ENCODE data around the gene RPS6KC1. TPM values are rescaled to one million over a fixed set of nuclear protein-coding genes. Genes with fewer than 3 reads are reported as not detected.
"Not testable (repeated sequence)": the region's sequence is repeated elsewhere in the genome, so short reads cannot be mapped to it uniquely, and the experiment has no call there.

RPS6KC1 gene, protein sequence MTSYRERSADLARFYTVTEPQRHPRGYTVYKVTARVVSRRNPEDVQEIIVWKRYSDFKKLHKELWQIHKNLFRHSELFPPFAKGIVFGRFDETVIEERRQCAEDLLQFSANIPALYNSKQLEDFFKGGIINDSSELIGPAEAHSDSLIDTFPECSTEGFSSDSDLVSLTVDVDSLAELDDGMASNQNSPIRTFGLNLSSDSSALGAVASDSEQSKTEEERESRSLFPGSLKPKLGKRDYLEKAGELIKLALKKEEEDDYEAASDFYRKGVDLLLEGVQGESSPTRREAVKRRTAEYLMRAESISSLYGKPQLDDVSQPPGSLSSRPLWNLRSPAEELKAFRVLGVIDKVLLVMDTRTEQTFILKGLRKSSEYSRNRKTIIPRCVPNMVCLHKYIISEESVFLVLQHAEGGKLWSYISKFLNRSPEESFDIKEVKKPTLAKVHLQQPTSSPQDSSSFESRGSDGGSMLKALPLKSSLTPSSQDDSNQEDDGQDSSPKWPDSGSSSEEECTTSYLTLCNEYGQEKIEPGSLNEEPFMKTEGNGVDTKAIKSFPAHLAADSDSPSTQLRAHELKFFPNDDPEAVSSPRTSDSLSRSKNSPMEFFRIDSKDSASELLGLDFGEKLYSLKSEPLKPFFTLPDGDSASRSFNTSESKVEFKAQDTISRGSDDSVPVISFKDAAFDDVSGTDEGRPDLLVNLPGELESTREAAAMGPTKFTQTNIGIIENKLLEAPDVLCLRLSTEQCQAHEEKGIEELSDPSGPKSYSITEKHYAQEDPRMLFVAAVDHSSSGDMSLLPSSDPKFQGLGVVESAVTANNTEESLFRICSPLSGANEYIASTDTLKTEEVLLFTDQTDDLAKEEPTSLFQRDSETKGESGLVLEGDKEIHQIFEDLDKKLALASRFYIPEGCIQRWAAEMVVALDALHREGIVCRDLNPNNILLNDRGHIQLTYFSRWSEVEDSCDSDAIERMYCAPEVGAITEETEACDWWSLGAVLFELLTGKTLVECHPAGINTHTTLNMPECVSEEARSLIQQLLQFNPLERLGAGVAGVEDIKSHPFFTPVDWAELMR
- polyA plus RNA-seq (ENCODE audit: insufficient read depth in 1 of 5, insufficient read length in 5 of 5, low replicate concordance in 1 of 5), result 10 to 100 TPM; 18.4 to 27.8 (median 24.5) TPM
- long read RNA-seq, donor 1, partial matches to known transcripts, result 6 of 6 reads
- long read RNA-seq, donor 1, other reads (novel, unspliced or antisense), result 0 of 6 reads
- long read RNA-seq, donor 2, full-length matches to known transcripts, result 1 of 1 reads
- long read RNA-seq, donor 2, partial matches to known transcripts, result 0 of 1 reads
- long read RNA-seq, donor 2, other reads (novel, unspliced or antisense), result 0 of 1 reads
- long read RNA-seq, donor 3, full-length matches to known transcripts, result 2 of 2 reads
- long read RNA-seq, donor 3, partial matches to known transcripts, result 0 of 2 reads
- long read RNA-seq, donor 3, other reads (novel, unspliced or antisense), result 0 of 2 reads
- long read RNA-seq, donor 4, partial matches to known transcripts, result 5 of 5 reads
- long read RNA-seq, donor 4, other reads (novel, unspliced or antisense), result 0 of 5 reads
- long read RNA-seq, donor 5, full-length matches to known transcripts, result 1 of 1 reads
- long read RNA-seq, donor 5, partial matches to known transcripts, result 0 of 1 reads
- long read RNA-seq, donor 5, other reads (novel, unspliced or antisense), result 0 of 1 reads
- long read RNA-seq, donor 6, full-length matches to known transcripts, result 2 of 2 reads
- long read RNA-seq, donor 6, partial matches to known transcripts, result 0 of 2 reads
- long read RNA-seq, donor 6, other reads (novel, unspliced or antisense), result 0 of 2 reads
- long read RNA-seq, donor 7, full-length matches to known transcripts, result 1 of 6 reads
- long read RNA-seq, donor 7, partial matches to known transcripts, result 5 of 6 reads
- long read RNA-seq, donor 7, other reads (novel, unspliced or antisense), result 0 of 6 reads
- long read RNA-seq, donor 8, full-length matches to known transcripts, result 2 of 2 reads
- long read RNA-seq, donor 8, partial matches to known transcripts, result 0 of 2 reads
- long read RNA-seq, donor 8, other reads (novel, unspliced or antisense), result 0 of 2 reads

DNA sequence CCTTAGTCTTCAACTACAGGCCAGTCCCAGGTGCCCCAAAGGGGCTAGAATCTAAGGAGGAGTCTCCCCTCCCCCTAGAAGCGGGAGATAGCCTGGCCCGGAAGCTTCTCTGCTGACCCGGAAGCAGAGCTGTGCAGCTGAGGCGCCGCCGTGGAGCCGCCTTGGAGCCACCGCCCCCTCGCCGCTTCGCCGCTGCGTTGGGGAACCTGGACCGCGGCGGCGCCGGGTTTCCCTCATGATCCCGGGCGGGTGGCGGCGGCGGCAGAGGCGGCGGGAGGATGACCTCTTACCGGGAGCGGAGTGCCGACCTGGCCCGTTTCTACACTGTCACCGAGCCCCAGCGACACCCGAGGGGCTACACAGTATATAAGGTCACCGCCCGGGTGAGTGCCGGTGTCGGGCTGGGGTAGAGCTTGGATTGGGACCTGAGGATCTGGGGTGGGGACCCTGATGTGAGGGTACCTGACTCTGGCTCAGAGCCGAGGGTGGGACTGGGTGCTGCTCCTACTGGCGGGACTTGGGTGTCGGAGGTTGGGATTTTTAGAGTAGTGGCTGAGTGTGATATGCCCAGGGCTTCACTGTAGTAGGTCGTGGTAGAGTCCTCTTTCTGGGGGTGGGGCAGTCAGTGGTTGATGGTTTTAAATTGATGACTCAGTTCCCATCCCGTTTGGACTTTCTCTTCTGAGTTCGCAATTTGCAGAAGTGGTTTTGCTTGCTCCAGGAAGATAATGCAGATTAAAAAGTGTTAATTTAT is at the start of gene RPS6KC1:
Gene RPS6KC1 (plus strand): TSS at position 115 of the 754 bp plus-strand sequence. CDS start 164 bp downstream, at position 279.
- peak; percentile 65 to 72 for DNase-seq

DNA sequence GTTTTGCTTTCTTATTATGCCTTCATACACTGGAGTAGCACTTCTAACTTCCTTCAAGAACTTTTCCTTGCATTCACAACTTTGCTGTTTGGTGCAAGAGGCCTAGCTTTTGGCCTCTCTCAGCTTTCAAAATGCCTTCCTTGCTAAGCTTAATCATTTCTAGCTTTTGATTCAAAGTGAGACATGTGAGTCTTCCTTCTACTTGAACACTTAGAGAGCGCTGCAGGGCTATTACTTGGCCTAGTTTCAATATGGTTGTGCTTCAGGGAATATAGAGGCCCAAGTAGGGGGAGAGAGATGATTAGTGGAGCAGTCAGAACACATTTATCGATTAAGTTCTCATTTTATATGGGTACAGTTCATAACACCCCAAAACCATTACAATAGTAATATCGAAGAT is 47.8 kb upstream of the RPS6KC1 start:
- no peak for DNase-seq

DNA sequence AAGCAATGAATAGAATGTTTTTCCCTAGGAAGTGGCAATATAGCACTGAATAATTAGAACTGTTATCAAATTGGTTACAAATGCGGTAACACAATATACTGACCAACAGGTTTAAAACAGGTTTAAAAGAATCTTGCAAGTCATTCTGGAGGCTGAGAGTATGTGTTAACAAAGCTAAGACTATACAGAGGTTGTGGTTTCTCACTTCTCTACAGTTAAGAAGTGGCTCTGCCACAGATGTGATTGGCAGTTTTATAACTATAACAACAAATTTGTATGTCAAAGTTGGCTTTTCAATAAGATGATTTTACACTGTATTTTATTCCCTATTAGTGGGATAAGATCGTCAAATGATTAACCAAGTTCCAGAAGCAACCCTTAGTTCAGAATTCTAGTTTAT is 42.5 kb upstream of the RPS6KC1 start:
- no peak for DNase-seq

DNA sequence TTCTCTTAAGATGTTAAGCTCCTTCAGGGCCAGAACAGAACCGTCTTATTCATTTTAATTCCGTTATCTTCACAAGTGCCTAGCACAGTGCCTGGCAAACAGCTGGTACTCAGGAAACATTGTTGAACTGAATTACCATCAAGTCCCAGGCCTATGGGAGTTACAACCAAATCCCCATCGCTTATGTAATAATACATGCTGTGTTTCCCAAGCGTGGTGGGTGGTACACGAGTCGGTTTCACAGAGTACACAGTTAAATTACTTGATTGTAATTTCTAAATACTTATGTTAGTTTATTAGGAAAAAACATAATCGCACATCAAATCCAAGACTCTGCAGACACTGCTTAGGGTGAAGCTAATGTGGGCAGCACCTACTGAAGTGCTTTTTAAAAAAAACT is 36.4 kb upstream of the RPS6KC1 start:
- DNase-seq, result peak in 1 of 2 donors; percentile 1

DNA sequence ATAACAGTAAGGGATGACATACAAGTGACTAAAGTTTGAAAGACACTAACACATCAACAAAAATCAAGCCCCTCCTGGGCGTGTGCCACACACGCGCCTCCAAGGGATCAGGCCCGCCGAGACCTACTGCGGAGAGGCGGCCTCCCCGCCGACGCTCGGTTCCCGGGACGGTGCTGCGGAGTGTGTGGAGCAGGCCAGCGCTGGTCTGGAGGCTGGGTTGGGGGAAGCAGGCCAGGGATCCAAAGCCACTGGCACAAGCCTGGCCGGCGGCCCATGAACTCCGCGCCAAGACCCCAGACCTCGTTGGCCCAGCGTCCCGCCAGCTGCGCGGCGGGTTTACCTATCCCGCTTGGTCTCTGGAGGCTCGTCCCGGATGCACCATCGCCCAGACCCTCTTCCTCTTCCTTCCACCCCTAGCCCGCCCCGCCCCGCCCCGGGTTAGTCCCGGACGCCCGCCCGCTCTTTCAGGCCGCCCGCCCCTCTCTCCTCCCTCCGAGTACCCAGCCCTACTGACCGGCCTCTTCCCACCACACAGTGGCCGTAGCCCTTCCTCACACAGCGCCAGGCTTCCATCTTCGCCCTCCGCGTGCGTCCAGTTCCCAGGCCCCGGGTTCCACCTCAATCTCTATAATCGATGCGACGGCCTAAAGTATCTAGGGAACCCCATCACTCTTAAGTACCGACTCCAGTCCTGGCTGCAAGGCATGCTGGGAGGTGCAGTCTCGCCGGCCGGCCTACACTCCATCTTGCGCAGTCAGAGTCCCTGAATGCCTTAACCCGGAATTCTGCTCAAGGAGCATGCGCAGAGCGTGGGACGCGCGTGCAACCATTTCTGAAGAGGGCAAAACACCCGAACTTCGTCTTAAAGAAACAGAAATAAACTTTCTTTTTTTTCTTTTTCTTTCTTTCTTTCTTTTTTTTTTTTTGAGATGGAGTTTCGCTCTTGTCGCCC is 35.7 kb upstream of the RPS6KC1 start, which contains the start of gene ANGEL2:
Gene ANGEL2 (minus strand): TSS at position 769 of the 952 bp plus-strand sequence. CDS start 196 bp downstream, at position 573.
- peak; percentile 96 for DNase-seq

DNA sequence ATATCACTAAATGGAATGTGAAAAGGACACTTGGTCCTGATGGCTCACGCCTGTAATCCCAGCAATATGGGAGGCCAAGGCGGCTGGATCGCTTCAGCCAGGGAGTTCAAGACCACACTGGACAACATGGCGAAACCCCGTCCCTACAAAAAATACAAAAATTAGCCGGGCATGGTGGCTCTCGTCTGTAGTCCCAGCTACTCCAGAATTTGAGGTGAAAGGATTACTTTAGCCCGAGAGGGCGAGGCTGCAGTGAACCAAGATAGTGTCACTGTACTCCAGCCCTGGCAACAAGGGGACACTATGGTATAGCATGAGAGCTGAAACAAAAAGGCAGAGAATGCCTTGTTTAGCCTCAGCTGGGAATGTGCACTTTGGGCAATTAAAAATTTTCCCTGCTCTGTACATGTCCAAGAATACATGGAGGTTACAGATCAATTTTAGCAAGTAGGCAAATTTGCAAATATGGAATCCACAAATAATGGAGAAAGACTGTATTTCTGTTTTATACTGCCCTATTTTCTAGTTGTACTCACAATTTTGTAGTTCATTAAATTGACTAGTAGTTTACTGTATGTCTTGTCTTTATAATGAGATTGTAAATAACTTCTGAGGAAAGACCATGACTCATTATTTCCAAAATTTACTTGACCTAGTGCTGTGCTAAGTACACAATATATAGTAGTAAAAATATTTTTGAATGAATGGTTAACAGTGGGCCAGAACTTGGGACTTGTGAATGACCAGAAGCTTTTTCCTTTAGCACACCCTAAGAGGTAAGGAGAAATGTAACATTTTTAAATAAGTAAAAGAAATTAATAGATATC is 33.4 kb upstream of the RPS6KC1 start:
- no peak for DNase-seq

DNA sequence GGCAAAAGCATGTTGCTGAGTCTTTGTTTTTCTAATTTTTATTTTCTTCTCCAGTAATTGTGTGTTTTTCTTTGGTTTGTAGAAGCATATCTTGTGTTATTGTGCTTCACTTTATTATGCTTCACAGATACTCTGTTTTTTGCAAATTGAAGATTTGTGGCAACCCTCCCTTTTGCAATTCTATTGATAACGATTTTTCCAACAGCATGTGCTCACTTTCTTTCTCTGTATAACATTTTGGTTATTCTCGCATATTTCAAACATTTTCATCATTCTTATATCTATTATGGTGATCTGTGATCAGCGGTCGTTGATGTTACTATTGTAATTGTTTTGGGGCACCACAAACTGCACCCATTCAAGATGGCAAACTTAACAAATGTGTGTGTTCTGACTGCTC is 31.6 kb upstream of the RPS6KC1 start:
- DNase-seq, result no peak

DNA sequence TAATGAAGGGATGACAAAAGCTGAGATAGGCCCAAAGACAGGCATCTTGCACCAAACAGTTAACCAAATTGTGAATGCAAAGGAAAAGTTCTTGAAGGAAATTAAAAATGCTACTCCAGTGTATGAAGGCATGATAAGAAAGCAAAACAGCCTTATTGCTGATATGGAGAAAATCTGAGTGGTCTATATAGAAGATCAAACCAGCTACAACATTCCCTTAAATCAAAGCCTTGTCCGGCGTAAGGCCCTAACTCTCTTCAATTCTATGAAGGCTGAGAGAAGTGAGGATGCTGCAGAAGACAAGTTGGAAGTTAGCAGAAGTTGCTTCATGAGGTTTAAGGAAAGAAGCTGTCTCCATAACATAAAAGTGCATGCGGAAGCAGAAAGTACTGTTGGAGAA is 31.0 kb upstream of the RPS6KC1 start:
- DNase-seq, result no peak

DNA sequence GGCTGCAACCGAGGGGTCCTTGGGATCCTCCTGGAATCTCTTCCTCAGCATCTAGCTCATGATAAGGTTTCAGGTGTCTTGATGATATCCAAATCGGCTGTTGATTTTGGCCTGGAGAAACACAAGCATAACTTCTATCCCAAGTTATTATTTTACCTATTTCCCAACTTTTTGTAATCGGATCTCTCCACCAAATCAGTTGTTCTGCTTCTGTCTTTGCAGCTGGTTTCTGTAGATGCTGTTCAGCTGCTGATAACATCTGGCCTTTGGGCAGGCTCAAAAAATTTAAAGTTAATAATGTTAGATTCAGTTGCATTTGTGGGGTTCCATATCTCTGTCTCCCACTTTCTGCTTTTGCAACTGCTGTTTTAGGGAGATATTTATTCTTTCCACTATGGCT is 24.0 kb upstream of the RPS6KC1 start:
- DNase-seq, result not testable (repeated sequence)

DNA sequence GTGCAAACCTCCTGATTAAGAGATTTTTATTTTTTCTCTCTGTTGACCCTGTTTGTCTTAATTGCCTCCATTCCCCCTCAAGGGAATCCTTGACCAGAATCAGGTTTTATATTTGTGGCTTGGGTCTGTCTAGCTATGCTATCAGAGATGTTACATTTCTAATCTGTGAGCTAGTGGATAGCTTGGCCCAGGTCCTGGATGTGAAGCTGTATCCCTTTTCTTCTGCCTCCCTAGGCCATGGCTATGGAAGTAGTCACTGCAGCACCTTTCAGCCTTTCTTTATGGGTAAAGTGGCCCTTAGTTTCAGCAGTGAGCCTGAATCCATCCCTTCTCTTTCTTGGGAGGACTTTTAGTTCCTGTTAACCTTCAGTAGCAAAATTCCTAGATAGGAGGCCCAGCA is 18.4 kb upstream of the RPS6KC1 start:
- no peak for DNase-seq

DNA sequence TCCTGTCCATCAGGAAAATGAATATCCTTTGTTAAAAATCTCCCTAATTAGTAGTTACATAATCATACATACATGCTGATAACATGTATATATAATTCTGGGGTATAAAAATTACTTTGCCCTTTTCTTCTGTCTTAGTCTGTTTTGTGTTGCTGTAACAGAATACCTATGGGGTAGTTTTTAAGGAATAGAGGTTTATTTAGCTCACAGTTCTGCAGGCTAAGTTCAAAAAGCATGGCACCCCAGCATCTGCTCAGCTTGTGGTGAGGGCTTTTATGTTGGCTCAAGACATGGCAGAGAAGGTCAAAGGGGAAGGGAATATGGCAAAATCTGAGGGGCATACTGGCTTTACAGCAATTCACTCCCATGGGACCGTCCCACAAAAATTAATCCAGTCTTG is 16.3 kb upstream of the RPS6KC1 start:
- no peak for DNase-seq

DNA sequence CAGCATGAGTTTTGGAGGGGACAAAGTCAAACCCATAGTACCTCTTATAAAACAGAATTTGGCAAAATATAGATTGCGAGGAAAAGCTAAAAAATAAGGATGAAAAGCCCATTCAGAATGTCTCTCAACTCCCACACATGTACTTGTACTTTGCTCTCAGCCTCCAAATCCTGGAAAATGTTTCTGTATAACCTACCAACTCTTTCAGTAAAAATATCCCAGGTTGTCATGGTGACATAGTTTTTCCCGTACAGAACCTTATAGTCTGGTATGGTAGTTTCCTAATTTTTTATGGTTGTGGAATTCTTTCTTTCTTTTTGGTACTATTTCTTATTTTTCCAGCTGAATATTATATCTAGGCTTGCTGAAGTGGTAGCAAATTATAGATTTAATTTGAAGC is 15.5 kb upstream of the RPS6KC1 start:
- DNase-seq, result no peak

DNA sequence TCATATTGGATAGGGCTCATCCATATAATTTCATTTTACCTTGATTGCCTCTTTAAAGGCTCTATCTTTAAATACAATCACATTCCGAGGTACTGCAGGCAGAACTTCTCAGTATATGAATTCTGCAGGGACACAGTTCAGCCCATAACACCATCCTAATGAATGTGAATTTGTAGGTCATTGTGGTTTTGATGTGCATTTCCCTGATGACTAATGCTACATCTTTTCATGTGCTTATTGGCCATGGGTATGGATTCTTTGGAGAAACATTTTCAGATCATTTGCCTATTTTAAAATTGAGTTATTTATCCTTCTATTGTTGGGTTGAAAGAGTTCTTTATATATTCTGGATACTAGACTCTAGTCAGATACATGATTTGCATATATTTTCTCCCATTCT is 9.6 kb upstream of the RPS6KC1 start:
- no peak for DNase-seq

DNA sequence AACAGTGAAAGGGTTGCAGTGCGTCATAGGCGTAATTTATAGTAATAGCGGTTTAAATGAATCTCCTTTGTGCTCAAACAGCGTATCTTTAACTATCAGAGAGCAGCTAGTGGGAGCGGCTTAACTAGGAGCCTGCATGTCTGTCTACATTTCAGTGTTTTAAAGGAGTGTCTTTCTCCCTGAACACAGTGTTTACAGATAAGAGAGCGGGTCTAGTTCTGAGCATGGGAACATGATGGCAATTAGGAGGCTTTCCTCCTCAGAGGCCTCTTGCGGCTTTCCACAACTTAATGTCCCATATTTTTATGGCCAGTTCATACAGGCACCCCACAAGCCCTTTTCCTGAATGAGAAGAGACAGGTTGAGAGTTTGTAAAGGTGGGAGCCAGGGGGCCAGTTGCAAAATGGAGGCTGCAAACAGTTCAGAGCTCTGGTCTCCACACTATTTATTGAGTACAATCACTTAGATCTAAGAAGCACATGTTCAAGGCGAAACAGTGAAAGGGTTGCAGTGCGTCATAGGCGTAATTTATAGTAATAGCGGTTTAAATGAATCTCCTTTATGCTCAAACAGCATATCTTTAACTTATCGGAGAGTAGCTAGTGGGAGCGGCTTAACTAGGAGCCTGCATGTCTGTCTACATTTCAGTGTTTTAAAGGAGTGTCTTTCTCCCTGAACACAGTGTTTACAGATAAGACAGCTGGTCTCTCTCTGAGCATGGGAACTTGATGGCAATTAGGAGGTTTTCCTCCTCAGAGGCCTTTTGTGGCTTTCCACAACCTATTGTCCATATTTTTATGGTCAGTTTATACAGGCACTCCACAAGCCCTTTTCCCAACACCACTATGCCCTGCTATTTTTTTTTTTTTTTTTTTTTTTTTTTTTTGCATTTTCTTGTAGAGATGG is 5.5 kb upstream of the RPS6KC1 start:
- DNase-seq, result not testable (repeated sequence)

DNA sequence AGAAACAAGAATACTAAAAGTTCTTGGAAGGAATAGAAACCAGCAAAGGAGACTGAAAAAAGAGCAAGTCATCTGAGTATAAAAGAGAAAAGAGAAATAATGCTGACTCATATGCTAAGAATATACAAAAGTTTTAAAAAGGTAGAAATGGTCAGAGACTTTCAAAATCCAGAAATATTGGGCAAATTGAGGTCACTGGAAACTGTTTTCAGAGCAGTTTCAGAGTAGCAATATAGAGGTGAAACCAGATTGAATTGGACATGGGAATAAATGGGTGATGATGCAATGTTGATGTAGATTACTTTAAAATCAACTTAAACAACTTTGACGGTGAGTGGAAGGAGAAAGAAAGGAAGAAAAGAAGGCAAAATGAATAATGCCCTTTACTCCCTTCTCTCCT is 1.8 kb upstream of the RPS6KC1 start:
- no peak for DNase-seq

DNA sequence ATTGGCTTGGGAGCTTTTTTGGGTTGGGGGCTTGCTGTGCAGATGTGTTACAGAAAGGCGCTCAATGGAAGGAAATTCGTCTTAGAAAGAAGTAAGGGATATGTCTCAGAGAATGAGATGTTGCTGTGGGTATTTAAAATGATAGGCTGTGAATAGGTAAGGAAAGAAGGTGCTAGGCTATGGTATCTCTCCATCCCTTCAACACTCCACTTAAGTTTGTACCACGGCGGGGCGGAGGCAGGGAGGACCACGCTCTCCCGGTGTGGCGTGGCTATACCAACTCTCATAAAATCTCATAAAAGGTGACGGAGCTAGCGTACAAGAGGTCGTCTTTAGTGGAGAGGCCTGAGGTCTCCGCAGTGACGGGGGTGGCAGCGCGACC is 305 bp upstream of the RPS6KC1 start:
- DNase-seq, result no peak
